ENCODE measurements around the gene SWT1.

- no peak for TF ChIP-seq CTCF (IDR thresholded peaks at IDR 0.05; ENCODE audit: poor library complexity)
- TF ChIP-seq EZH2 (IDR thresholded peaks at IDR 0.05; ENCODE audit: borderline replicate concordance) = no peak
Measured at GRCh38 chr1:185229981-185230380, 73.0 kb downstream of the SWT1 start.
